Measurements from ENCODE around the gene ADAR. TPM values are rescaled to one million over a fixed set of nuclear protein-coding genes. Genes with fewer than 3 reads are reported as not detected.

ADAR gene
- total RNA-seq, 3 donors from 2014 or later = 71.4 to 115 (median 104) TPM

- intact Hi-C loops (cut with DNase I; ENCODE audit: low total_unique reads) = no loop called here
- no peaks in the 10 kb centered on the region for H3K9me3 ChIP-seq
- no peak for DNase-seq (ENCODE audit: low spot score in 2 of 2)
- H3K27ac ChIP-seq = peak overlapping the region; percentile 95 to 98
- TF ChIP-seq POLR2AphosphoS5 (IDR thresholded peaks at IDR 0.05) (no peak), POLR2A (IDR thresholded peaks at IDR 0.05) (no peak), CTCF (IDR thresholded peaks at IDR 0.05) (no peak)
- no peaks in the 10 kb centered on the region for H3K36me3 ChIP-seq
- H3K4me3 ChIP-seq = no peak overlapping the region
- H3K4me1 ChIP-seq = peaks cover 0 to 6% of the 10 kb centered on the region in 2 donors
- no peaks in the 10 kb centered on the region for H3K27me3 ChIP-seq
Observed at GRCh38 chr1:154609398-154610380, 1.7 kb upstream of the ADAR start.

GRCh38 chr1:154608397-154609270 lies 648 bp upstream of the ADAR start:
- Histone ChIP-seq H3K4me1 (peaks cover 0 to 6% of the 10 kb centered on the region in 2 donors), H3K36me3 (no peaks in the 10 kb centered on the region), H3K4me3 (peak overlapping the region; percentile 78 to 96 (median 94)), H3K27ac (peak overlapping the region; percentile 95 to 98), H3K9me3 (no peaks in the 10 kb centered on the region), H3K27me3 (no peaks in the 10 kb centered on the region)
- no peak for TF ChIP-seq CTCF (IDR thresholded peaks at IDR 0.05)
- TF ChIP-seq POLR2A (IDR thresholded peaks at IDR 0.05) = no peak
- TF ChIP-seq POLR2AphosphoS5 (IDR thresholded peaks at IDR 0.05) = no peak
- DNase-seq (ENCODE audit: low spot score in 2 of 2) = peak in 1 of 2 donors; percentile 47
- intact Hi-C loops (cut with DNase I; ENCODE audit: low total_unique reads) = no loop called here

GRCh38 chr1:154607106-154607608 lies 829 bp downstream of the ADAR start:
- no peaks in the 10 kb centered on the region for H3K27me3 ChIP-seq
- H3K4me1 ChIP-seq = peaks cover 3 to 6% of the 10 kb centered on the region in 2 donors
- DNase-seq (ENCODE audit: low spot score in 2 of 2) = no peak
- H3K27ac ChIP-seq = peak overlapping the region; percentile 95 to 98
- H3K36me3 ChIP-seq = no peaks in the 10 kb centered on the region
- H3K4me3 ChIP-seq = peak overlapping the region; percentile 78 to 96 (median 94)
- no peak for TF ChIP-seq POLR2AphosphoS5 (IDR thresholded peaks at IDR 0.05)
- no peak for TF ChIP-seq POLR2A (IDR thresholded peaks at IDR 0.05)
- TF ChIP-seq CTCF (IDR thresholded peaks at IDR 0.05) = no peak
- no peaks in the 10 kb centered on the region for H3K9me3 ChIP-seq
- intact Hi-C loops (cut with DNase I; ENCODE audit: low total_unique reads) = no loop called here

GRCh38 chr1:154605534-154605933 lies 2.5 kb downstream of the ADAR start:
- Histone ChIP-seq H3K27me3 (no peaks in the 10 kb centered on the region), H3K36me3 (no peaks in the 10 kb centered on the region), H3K27ac (no peak overlapping the region), H3K4me3 (no peak overlapping the region), H3K4me1 (peaks cover 3 to 6% of the 10 kb centered on the region in 2 donors), H3K9me3 (no peaks in the 10 kb centered on the region)
- intact Hi-C loops (cut with DNase I; ENCODE audit: low total_unique reads) = no loop called here
- no peak for TF ChIP-seq POLR2AphosphoS5 (IDR thresholded peaks at IDR 0.05)
- TF ChIP-seq POLR2A (IDR thresholded peaks at IDR 0.05) = no peak
- no peak for TF ChIP-seq CTCF (IDR thresholded peaks at IDR 0.05)
- DNase-seq (ENCODE audit: low spot score in 2 of 2) = no peak

All from breast epithelium (tissue), 4 donors.